A673 (cell line): Measurements from ENCODE around the gene RFX5.

Experiments used
- EZH2 ChIP-seq: fragments of 200-600 bp; sonication (generic); IDR thresholded peaks from 2 replicates; pipeline ENCODE4 v1.6.1; 2017; ENCODE audit warnings: borderline replicate concordance, low read depth, mild to moderate bottlenecking, mixed read lengths, antibody characterized with exemption, low read length; ENCODE audit not compliant: poor library complexity, severe bottlenecking
- TF ChIP-seq, protein P1 (sequence below): fragments of 300-800, 200-600 bp; sonication (generic); conservative IDR thresholded peaks from 2 replicates; pipeline ENCODE4 v1.5.1; 2017; ENCODE audit warnings: low read depth, mild to moderate bottlenecking, antibody characterized with exemption, low read length, moderate library complexity, mixed read lengths

DNA sequence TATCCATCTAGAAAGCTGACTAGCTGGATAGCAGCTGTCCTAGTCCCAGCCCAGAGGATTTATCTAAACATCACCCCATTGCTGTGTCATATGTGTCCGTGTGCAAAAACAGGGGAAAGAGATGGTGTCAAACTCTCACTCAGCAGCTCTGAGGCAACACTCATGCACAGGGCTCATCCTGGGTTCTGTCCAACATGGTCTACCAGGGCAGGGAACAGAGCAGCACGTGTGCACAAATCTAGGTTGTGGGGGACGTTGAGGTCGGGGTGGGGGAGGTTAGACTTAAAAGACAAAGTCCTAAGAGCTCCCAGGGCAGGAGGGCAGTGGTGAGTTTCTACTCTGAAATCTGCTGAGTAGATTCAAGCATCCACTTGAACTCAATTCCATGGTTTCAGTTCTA, 36.0 kb downstream of the RFX5 start:
- TF ChIP-seq, protein P1, sequence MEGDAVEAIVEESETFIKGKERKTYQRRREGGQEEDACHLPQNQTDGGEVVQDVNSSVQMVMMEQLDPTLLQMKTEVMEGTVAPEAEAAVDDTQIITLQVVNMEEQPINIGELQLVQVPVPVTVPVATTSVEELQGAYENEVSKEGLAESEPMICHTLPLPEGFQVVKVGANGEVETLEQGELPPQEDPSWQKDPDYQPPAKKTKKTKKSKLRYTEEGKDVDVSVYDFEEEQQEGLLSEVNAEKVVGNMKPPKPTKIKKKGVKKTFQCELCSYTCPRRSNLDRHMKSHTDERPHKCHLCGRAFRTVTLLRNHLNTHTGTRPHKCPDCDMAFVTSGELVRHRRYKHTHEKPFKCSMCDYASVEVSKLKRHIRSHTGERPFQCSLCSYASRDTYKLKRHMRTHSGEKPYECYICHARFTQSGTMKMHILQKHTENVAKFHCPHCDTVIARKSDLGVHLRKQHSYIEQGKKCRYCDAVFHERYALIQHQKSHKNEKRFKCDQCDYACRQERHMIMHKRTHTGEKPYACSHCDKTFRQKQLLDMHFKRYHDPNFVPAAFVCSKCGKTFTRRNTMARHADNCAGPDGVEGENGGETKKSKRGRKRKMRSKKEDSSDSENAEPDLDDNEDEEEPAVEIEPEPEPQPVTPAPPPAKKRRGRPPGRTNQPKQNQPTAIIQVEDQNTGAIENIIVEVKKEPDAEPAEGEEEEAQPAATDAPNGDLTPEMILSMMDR, result no peak
- no peak for TF ChIP-seq EZH2
